Peyer's patch (tissue), 4 donors: Measurements from ENCODE around the gene JPT2. TPM values are rescaled to one million over a fixed set of nuclear protein-coding genes. Genes with fewer than 3 reads are reported as not detected.

Experiments used
- DNase-seq, 3 donors: peaks; one replicate each; pipeline ENCODE4 v3.0.0-alpha.2; 2017 to 2019
- H3K27ac ChIP-seq, 4 donors: fragments of 200-600 bp; sonication (generic); one replicate each; pipeline ENCODE4 v1.5.1; 2016 to 2019
- H3K27me3 ChIP-seq, 2 donors: fragments of 200-600 bp; sonication (generic); one replicate each; pipeline ENCODE4 v1.5.1; 2019
- H3K36me3 ChIP-seq, 3 donors: fragments of 200-600 bp; sonication (generic); one replicate each; pipeline ENCODE4 v1.5.1; 2016 to 2019
- H3K4me1 ChIP-seq, 4 donors: fragments of 200-600 bp; sonication (generic); one replicate each; pipeline ENCODE4 v1.5.1; 2016 to 2019
- H3K4me3 ChIP-seq, 4 donors: fragments of 200-600 bp; sonication (generic); 1 replicate in 3 of 4; 2 replicates in 1 of 4; pipeline ENCODE4 v1.5.1; 2016 to 2019; ENCODE audit warnings: mild to moderate bottlenecking in 1 of 4
- H3K9me3 ChIP-seq, 4 donors: fragments of 200-600 bp; sonication (generic); one replicate each; pipeline ENCODE4 v1.5.1; 2016 to 2019; ENCODE audit warnings: mild to moderate bottlenecking in 1 of 4
- POLR2A ChIP-seq, 2 donors: fragments of 450-650 bp; IDR thresholded peaks; one replicate each; pipeline ENCODE4 v1.5.1; 2017; ENCODE audit warnings: antibody characterized with exemption in 2 of 2, mild to moderate bottlenecking in 2 of 2, moderate library complexity in 2 of 2
- total RNA-seq, 4 donors: library from RNA; depleted of rRNA; stranded (reverse); fragments of >200 nt; gene quantifications; one replicate each; pipeline ENCODE4 v1.1.0, GENCODE V29; 2016
- TF ChIP-seq, protein P1 (sequence below), 6 experiments: fragments of 450-650 bp in 4 of 6; fragments of 200-600 bp in 2 of 6; sonication (generic) in 1 of 6; IDR thresholded peaks; one replicate each; pipeline ENCODE4 v1.5.1; 2017 to 2019; ENCODE audit warnings: antibody characterized with exemption in 6 of 6, mild to moderate bottlenecking in 3 of 6, moderate library complexity in 1 of 6

The JPT2 gene
- total RNA-seq, 4 donors from 2014 or later = 22.7 to 32.3 (median 25.0) TPM

GRCh38 chr16:1744338-1744840 lies 66.3 kb downstream of the JPT2 start:
- no peak for DNase-seq
- TF ChIP-seq, protein P1, sequence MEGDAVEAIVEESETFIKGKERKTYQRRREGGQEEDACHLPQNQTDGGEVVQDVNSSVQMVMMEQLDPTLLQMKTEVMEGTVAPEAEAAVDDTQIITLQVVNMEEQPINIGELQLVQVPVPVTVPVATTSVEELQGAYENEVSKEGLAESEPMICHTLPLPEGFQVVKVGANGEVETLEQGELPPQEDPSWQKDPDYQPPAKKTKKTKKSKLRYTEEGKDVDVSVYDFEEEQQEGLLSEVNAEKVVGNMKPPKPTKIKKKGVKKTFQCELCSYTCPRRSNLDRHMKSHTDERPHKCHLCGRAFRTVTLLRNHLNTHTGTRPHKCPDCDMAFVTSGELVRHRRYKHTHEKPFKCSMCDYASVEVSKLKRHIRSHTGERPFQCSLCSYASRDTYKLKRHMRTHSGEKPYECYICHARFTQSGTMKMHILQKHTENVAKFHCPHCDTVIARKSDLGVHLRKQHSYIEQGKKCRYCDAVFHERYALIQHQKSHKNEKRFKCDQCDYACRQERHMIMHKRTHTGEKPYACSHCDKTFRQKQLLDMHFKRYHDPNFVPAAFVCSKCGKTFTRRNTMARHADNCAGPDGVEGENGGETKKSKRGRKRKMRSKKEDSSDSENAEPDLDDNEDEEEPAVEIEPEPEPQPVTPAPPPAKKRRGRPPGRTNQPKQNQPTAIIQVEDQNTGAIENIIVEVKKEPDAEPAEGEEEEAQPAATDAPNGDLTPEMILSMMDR (IDR thresholded peaks at IDR 0.05) = no peak
- no peak for TF ChIP-seq POLR2A (IDR thresholded peaks at IDR 0.05)
- Histone ChIP-seq H3K4me3 (no peak overlapping the region), H3K4me1 (no peaks in the 10 kb centered on the region), H3K9me3 (no peaks in the 10 kb centered on the region), H3K27ac (no peak overlapping the region), H3K27me3 (no peaks in the 10 kb centered on the region), H3K36me3 (peaks cover 0 to 70% (median 0%) of the 10 kb centered on the region in 3 donors)

GRCh38 chr16:1745181-1745899 lies 67.3 kb downstream of the JPT2 start:
- H3K36me3 ChIP-seq = peaks cover 0 to 78% (median 0%) of the 10 kb centered on the region in 3 donors
- no peak for DNase-seq
- H3K27ac ChIP-seq = no peak overlapping the region
- H3K9me3 ChIP-seq = no peaks in the 10 kb centered on the region
- TF ChIP-seq POLR2A (IDR thresholded peaks at IDR 0.05) = no peak
- TF ChIP-seq, protein P1 (IDR thresholded peaks at IDR 0.05) = no peak
- H3K4me1 ChIP-seq = no peaks in the 10 kb centered on the region
- no peaks in the 10 kb centered on the region for H3K27me3 ChIP-seq
- H3K4me3 ChIP-seq = no peak overlapping the region

DNA sequence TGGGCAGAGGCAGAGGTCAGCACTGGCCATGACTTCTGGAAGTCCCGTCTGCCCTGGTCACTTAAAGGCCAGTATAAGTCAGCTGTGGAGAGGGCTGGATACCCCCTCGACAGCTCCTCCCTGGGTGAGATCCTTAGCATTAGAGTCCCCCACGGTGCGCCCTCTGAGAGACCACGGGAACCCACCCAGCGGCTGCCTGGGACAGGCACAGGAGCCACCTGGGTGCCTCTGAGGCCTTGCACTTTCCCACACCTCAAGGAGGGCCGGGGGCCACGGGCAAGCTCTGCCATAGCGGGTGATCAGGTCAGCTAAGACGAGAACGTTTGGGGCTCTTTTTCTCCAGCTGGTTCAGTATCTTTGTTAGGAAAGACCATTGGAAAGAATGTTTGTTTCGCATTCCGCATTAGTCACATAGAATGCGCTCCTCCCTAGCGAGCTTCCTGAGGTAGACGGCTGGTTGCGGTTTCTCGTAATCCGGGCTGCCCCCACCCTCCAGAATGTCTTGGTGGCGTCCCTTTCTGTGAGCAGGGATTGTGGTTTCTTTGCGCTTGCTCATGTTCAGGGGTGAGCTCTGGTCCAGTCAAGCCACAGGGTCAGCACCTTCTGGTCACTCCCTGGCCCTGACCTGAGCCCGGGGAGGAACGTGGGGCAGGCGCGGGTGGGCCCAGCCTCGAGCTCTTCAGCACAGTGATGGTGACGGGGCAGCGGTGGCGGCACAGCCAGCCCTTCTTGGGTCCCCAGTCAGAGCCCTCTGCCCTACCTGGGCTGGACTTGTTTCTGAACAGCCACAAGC lies 68.0 kb downstream of the JPT2 start:
- TF ChIP-seq POLR2A (IDR thresholded peaks at IDR 0.05) = no peak
- TF ChIP-seq, protein P1 (IDR thresholded peaks at IDR 0.05) = no peak
- Histone ChIP-seq H3K27me3 (no peaks in the 10 kb centered on the region), H3K4me3 (no peak overlapping the region), H3K27ac (no peak overlapping the region), H3K36me3 (peaks cover 0 to 80% (median 0%) of the 10 kb centered on the region in 3 donors), H3K4me1 (no peaks in the 10 kb centered on the region), H3K9me3 (no peaks in the 10 kb centered on the region)
- DNase-seq = no peak

DNA sequence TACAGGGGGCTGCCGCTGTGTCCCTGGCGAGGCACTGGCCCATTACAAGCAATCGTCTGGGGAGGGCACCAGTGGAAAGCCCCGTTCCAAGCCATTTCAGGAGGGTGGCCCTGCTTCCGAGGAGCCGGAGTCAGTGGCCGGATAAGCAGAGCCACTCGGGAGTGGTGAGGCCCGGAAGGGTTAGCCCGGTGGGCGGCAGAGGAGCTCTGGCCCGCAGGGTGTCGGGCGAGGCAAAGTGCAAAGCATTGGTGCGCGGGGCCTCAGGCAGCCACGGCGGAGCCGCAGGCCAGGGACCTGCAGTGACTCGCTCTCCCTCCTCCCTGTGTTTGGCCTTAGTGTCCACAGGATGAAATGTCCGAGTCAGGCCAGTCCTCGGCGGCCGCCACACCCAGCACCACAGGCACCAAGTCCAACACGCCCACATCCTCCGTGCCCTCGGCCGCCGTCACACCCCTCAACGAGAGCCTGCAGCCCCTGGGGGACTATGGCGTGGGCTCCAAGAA lies 68.7 kb downstream of the JPT2 start:
- Histone ChIP-seq H3K27me3 (no peaks in the 10 kb centered on the region), H3K9me3 (no peaks in the 10 kb centered on the region), H3K4me1 (no peaks in the 10 kb centered on the region), H3K4me3 (no peak overlapping the region), H3K27ac (no peak overlapping the region), H3K36me3 (peaks cover 0 to 86% (median 0%) of the 10 kb centered on the region in 3 donors)
- DNase-seq = no peak
- no peak for TF ChIP-seq POLR2A (IDR thresholded peaks at IDR 0.05)
- TF ChIP-seq, protein P1 (IDR thresholded peaks at IDR 0.05) = no peak

- peaks cover 0 to 98% (median 0%) of the 10 kb centered on the region in 3 donors for H3K36me3 ChIP-seq
These were observed 69.9 kb downstream of the JPT2 start for GRCh38 chr16:1747934-1748333.

More at GRCh38 chr16:1747934-1748333, 69.9 kb downstream of the JPT2 start:
- no peaks in the 10 kb centered on the region for H3K27me3 ChIP-seq
- no peaks in the 10 kb centered on the region for H3K4me1 ChIP-seq
- no peak overlapping the region for H3K27ac ChIP-seq
- TF ChIP-seq POLR2A (IDR thresholded peaks at IDR 0.05) = no peak
- TF ChIP-seq, protein P1 (IDR thresholded peaks at IDR 0.05) = no peak
- DNase-seq = no peak
- H3K9me3 ChIP-seq = no peaks in the 10 kb centered on the region
- H3K4me3 ChIP-seq = no peak overlapping the region
